Testis (tissue), 3 donors: Measurements from ENCODE around the gene KHNYN. TPM values are rescaled to one million over a fixed set of nuclear protein-coding genes. Genes with fewer than 3 reads are reported as not detected.

Experiments
- DNase-seq: peaks from one replicate; pipeline ENCODE4 v3.0.0-alpha.2; 2019
- H3K27ac ChIP-seq, 2 donors: fragments of 200-600 bp; sonication (generic); one replicate each; pipeline ENCODE4 v1.5.1; 2019
- H3K27me3 ChIP-seq: fragments of 200-600 bp; sonication (generic); one replicate; pipeline ENCODE4 v1.5.1; 2019
- H3K36me3 ChIP-seq: fragments of 200-600 bp; sonication (generic); one replicate; pipeline ENCODE4 v1.5.1; 2017; ENCODE audit warnings: low read depth; ENCODE audit errors: missing control alignments
- H3K4me1 ChIP-seq: fragments of 200-600 bp; sonication (generic); one replicate; pipeline ENCODE4 v1.5.1; 2019
- H3K4me3 ChIP-seq, 2 donors: fragments of 200-600 bp; sonication (generic); one replicate each; pipeline ENCODE4 v1.5.1; 2017 to 2019
- H3K9me3 ChIP-seq: fragments of 200-600 bp; sonication (generic); one replicate; pipeline ENCODE4 v1.5.1; 2017
- POLR2A ChIP-seq: fragments of 450-650 bp; IDR thresholded peaks from one replicate; pipeline ENCODE4 v1.6.1; 2017; ENCODE audit warnings: antibody characterized with exemption, mild to moderate bottlenecking, moderate library complexity
- WGBS, 2 donors: methylation state at CpG; one replicate each; pipeline ENCODE4 v1.1.5; 2018; 5-methylcytosine and 5-hydroxymethylcytosine counted together
- intact Hi-C: fragments of 100-400 bp; cut with DNase I; formaldehyde crosslinking; loops from one replicate; pipeline ENCODE4 v1.15.1; 2023; ENCODE audit warnings: low total_unique reads
- polyA plus RNA-seq: library from polyadenylated mRNA; stranded (reverse); fragments of 350-450 nt; fragmentation: Illumina TruSeq; extraction: RNeasy Lipid Tissue Mini Kit (QIAGEN cat#74804); gene quantifications from one replicate; pipeline ENCODE4 v1.2.3, GENCODE V29; 2014; ENCODE audit warnings: low read depth, low replicate concordance; ENCODE audit not compliant: insufficient read depth
- total RNA-seq, 2 donors: library from RNA; depleted of rRNA; stranded (reverse); fragments of >200 nt; gene quantifications; one replicate each; pipeline ENCODE4 v1.2.3, GENCODE V29; 2016
- TF ChIP-seq, protein P1 (sequence below), 3 experiments: fragments of 450-650 bp in 2 of 3; fragments of 200-600 bp in 1 of 3; sonication (generic) in 1 of 3; IDR thresholded peaks; one replicate each; pipeline ENCODE4 v1.5.1; 2016 to 2019; ENCODE audit warnings: antibody characterized with exemption in 3 of 3, mild to moderate bottlenecking in 2 of 3, moderate library complexity in 1 of 3

KHNYN gene
- total and polyA plus RNA-seq, 3 donors from 2014 or later = 27.9 to 66.0 (median 52.0) TPM

- 78 to 82% methylated on average over 8 to 19 of the region's 19 CpGs for WGBS, 2 donors
- intact Hi-C loops = no loop called here
- Histone ChIP-seq H3K27me3 (no peaks in the 10 kb centered on the region), H3K4me3 (no peak overlapping the region), H3K27ac (no peak overlapping the region), H3K9me3 (no peaks in the 10 kb centered on the region), H3K4me1 (peaks cover 3% of the 10 kb centered on the region), H3K36me3 (no peaks in the 10 kb centered on the region)
- TF ChIP-seq, protein P1, sequence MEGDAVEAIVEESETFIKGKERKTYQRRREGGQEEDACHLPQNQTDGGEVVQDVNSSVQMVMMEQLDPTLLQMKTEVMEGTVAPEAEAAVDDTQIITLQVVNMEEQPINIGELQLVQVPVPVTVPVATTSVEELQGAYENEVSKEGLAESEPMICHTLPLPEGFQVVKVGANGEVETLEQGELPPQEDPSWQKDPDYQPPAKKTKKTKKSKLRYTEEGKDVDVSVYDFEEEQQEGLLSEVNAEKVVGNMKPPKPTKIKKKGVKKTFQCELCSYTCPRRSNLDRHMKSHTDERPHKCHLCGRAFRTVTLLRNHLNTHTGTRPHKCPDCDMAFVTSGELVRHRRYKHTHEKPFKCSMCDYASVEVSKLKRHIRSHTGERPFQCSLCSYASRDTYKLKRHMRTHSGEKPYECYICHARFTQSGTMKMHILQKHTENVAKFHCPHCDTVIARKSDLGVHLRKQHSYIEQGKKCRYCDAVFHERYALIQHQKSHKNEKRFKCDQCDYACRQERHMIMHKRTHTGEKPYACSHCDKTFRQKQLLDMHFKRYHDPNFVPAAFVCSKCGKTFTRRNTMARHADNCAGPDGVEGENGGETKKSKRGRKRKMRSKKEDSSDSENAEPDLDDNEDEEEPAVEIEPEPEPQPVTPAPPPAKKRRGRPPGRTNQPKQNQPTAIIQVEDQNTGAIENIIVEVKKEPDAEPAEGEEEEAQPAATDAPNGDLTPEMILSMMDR (IDR thresholded peaks at IDR 0.05) = no peak
- TF ChIP-seq POLR2A = no peak
- DNase-seq = no peak
These were observed 13.4 kb upstream of the KHNYN start for GRCh38 chr14:24416254-24416931.

DNA sequence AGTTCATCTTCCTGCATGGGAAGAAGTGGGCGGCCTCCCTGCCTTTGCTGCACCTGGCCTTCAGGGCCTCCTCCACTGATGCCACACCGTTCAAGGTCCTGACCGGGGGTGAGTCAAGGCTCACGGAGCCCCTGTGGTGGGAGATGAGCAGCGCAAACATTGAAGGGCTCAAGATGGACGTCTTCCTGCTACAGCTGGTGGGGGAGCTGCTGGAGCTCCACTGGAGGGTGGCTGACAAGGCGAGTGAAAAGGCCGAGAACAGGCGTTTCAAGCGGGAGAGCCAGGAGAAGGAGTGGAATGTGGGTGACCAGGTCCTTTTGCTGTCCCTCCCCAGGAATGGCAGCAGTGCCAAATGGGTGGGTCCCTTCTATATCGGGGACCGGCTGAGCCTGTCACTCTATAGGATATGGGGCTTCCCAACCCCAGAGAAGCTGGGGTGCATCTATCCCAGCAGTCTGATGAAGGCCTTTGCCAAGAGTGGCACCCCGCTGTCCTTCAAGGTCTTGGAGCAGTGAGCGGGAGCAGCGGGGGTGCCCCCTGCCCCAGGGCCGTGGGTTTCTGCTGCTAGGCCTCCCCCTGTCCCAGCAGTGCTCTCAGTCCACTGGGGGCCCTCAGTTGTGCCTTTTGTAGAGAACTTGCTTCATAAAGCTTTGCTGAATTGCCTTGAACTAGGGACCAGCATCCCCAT lies 12.7 kb upstream of the KHNYN start:
- no peaks in the 10 kb centered on the region for H3K9me3 ChIP-seq
- peaks cover 3% of the 10 kb centered on the region for H3K4me1 ChIP-seq
- 82 to 100% methylated on average over 1 to 16 of the region's 16 CpGs for WGBS, 2 donors
- H3K27me3 ChIP-seq = no peaks in the 10 kb centered on the region
- intact Hi-C loops = no loop called here
- no peaks in the 10 kb centered on the region for H3K36me3 ChIP-seq
- TF ChIP-seq, protein P1 (IDR thresholded peaks at IDR 0.05) = no peak
- TF ChIP-seq POLR2A = no peak
- H3K27ac ChIP-seq = no peak overlapping the region
- no peak overlapping the region for H3K4me3 ChIP-seq
- DNase-seq = no peak

GRCh38 chr14:24417832-24418491 lies 11.8 kb upstream of the KHNYN start:
- no peak for DNase-seq
- no peaks in the 10 kb centered on the region for H3K9me3 ChIP-seq
- TF ChIP-seq, protein P1 (IDR thresholded peaks at IDR 0.05) = no peak
- no peak for TF ChIP-seq POLR2A

DNA sequence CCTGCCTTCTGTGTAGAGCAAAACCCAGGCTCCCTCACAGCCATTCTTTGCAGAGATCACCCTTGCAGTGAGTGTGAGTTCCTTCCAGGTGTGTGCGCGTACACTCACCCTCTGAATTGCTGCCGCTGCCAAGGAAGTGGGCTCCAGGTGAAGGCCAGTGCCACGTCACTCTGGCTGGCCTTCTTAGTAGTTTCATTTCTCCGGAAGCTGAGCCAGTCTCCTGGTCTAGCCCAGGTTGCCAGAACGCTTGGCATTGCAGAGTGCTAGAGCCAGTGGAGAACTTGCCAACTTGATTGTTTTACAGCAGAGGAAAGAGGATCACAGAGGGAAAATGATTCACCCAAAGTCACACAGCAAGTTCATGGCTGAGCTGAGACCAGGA lies 11.3 kb upstream of the KHNYN start:
- no peaks in the 10 kb centered on the region for H3K27me3 ChIP-seq
- no peak overlapping the region for H3K4me3 ChIP-seq
- DNase-seq = no peak
- WGBS, 2 donors = 71 to 75% methylated on average over 6 of the region's 6 CpGs
- H3K4me1 ChIP-seq = peaks cover 3% of the 10 kb centered on the region
- no peak for TF ChIP-seq POLR2A
- TF ChIP-seq, protein P1 (IDR thresholded peaks at IDR 0.05) = no peak
- no peaks in the 10 kb centered on the region for H3K9me3 ChIP-seq
- intact Hi-C loops = no loop called here
- H3K36me3 ChIP-seq = no peaks in the 10 kb centered on the region
- H3K27ac ChIP-seq = no peak overlapping the region

More at GRCh38 chr14:24417832-24418491, 11.8 kb upstream of the KHNYN start:
- Histone ChIP-seq H3K4me1 (peaks cover 3% of the 10 kb centered on the region), H3K27ac (no peak overlapping the region), H3K36me3 (no peaks in the 10 kb centered on the region), H3K4me3 (no peak overlapping the region), H3K27me3 (no peaks in the 10 kb centered on the region)
- 80 to 90% methylated on average over 3 to 6 of the region's 6 CpGs for WGBS, 2 donors
- intact Hi-C loops = no loop called here
